GM23338 (cell line): ENCODE results near the gene PIMREG. TPM values are rescaled to one million over a fixed set of nuclear protein-coding genes. Genes with fewer than 3 reads are reported as not detected.

Experiments
- ATAC-seq: fragments of 200-7000 bp; cut with Tn5 transposase; 3 replicates; pipeline ENCODE4 v1.9.1; 2020
- DNase-seq: peaks from one replicate; pipeline ENCODE4 v3.0.0-alpha.2; 2015; ENCODE audit warnings: low spot score
- H2AFZ ChIP-seq: fragments of 200-600 bp; sonication (generic); 2 replicates; pipeline ENCODE4 v1.8.0; 2016; ENCODE audit warnings: antibody characterized with exemption, mild to moderate bottlenecking, moderate library complexity
- H3F3A ChIP-seq: fragments of 200-600 bp; sonication (generic); replicated peaks from 2 replicates; pipeline ENCODE4 v1.8.0; 2017; ENCODE audit warnings: antibody characterized with exemption, mixed run types, low read depth
- H3K27ac ChIP-seq: fragments of 200-600 bp; sonication (generic); 2 replicates; pipeline ENCODE4 v1.6.1; 2016; ENCODE audit warnings: low read depth
- H3K27me3 ChIP-seq: fragments of 200-600 bp; sonication (generic); 2 replicates; pipeline ENCODE4 v1.8.0; 2016; ENCODE audit warnings: mild to moderate bottlenecking, mixed run types, moderate library complexity; ENCODE audit not compliant: insufficient read depth
- H3K36me3 ChIP-seq: fragments of 200-600 bp; sonication (generic); 2 replicates; pipeline ENCODE4 v1.8.0; 2016; ENCODE audit warnings: mild to moderate bottlenecking; ENCODE audit not compliant: insufficient read depth
- H3K4me1 ChIP-seq: fragments of 200-600 bp; sonication (generic); 2 replicates; pipeline ENCODE4 v1.8.0; 2016; ENCODE audit warnings: mild to moderate bottlenecking, moderate library complexity; ENCODE audit not compliant: insufficient read depth
- H3K4me2 ChIP-seq: fragments of 200-600 bp; sonication (generic); 2 replicates; pipeline ENCODE4 v1.7.1; 2017; ENCODE audit warnings: mixed run types
- H3K4me3 ChIP-seq: fragments of 200-600 bp; sonication (generic); 2 replicates; pipeline ENCODE4 v1.6.1; 2016; ENCODE audit warnings: mixed run types
- H3K79me2 ChIP-seq: fragments of 200-600 bp; sonication (generic); replicated peaks from 2 replicates; pipeline ENCODE4 v1.8.0; 2017; ENCODE audit warnings: mild to moderate bottlenecking; ENCODE audit not compliant: insufficient read depth
- H3K9me2 ChIP-seq: fragments of 200-600 bp; sonication (generic); 2 replicates; pipeline ENCODE4 v1.8.0; 2017; ENCODE audit not compliant: insufficient read depth
- H4K20me1 ChIP-seq: fragments of 200-600 bp; sonication (generic); replicated peaks from 2 replicates; pipeline ENCODE4 v1.8.0; 2017; ENCODE audit warnings: mild to moderate bottlenecking; ENCODE audit not compliant: insufficient read depth
- H3K27ac Mint-ChIP-seq: 2 replicates; pipeline ENCODE4 v1.8.0; 2020; ENCODE audit warnings: inconsistent platforms, mild to moderate bottlenecking, moderate library complexity, mixed read lengths
- H3K27me3 Mint-ChIP-seq: 3 replicates; pipeline ENCODE4 v1.8.0; 2022; ENCODE audit warnings: low read depth, mild to moderate bottlenecking, moderate library complexity, mixed read lengths, inconsistent platforms; ENCODE audit not compliant: insufficient read depth, poor library complexity
- H3K36me3 Mint-ChIP-seq: 3 replicates; pipeline ENCODE4 v1.8.0; 2021; ENCODE audit warnings: low read depth, mild to moderate bottlenecking, inconsistent platforms, moderate library complexity, mixed read lengths
- H3K4me1 Mint-ChIP-seq: 3 replicates; pipeline ENCODE4 v1.8.0; 2020; ENCODE audit warnings: mild to moderate bottlenecking, inconsistent platforms, mixed read lengths
- H3K4me3 Mint-ChIP-seq: 3 replicates; pipeline ENCODE4 v1.8.0; 2021; ENCODE audit warnings: moderate library complexity, mild to moderate bottlenecking, inconsistent platforms, mixed read lengths
- H3K9me3 Mint-ChIP-seq: 3 replicates; pipeline ENCODE4 v1.8.0; 2020; ENCODE audit warnings: moderate library complexity, mild to moderate bottlenecking, inconsistent platforms, mixed read lengths
- EZH2 ChIP-seq: fragments of 200-600 bp; sonication (generic); IDR thresholded peaks from one replicate; pipeline ENCODE4 v1.8.0; 2017; ENCODE audit warnings: antibody characterized with exemption, mild to moderate bottlenecking, low read depth; ENCODE audit not compliant: unreplicated experiment
- polyA plus RNA-seq: library from polyadenylated mRNA; unstranded; fragments of >200 nt; fragmentation: Nextera tagmentation; extraction: Ambion mirVana; gene quantifications from 2 replicates; pipeline ENCODE4 v1.2.1, GENCODE V29; 2016
- total RNA-seq: library from RNA; depleted of rRNA; stranded (reverse); fragments of >200 nt; shearing (Covaris generic); gene quantifications from 2 replicates; pipeline ENCODE4 v1.2.3, GENCODE V29; 2014
- TF ChIP-seq, protein P1 (sequence below): fragments of 250-450 bp; sonication (Bioruptor Pico); IDR thresholded peaks from 2 replicates; pipeline ENCODE4 v1.5.0; 2020; ENCODE audit warnings: mild to moderate bottlenecking, moderate library complexity
- TF ChIP-seq, protein P2 (sequence below), 2 experiments: fragments of 200-600 bp in 1 of 2; sonication (generic) in 1 of 2; conservative IDR thresholded peaks; 2 replicates each; pipeline versions ENCODE4 v1.5.1 to v1.6.1; 2016 to 2017; ENCODE audit warnings: antibody characterized with exemption in 2 of 2, low read depth in 2 of 2, mild to moderate bottlenecking in 2 of 2, moderate library complexity in 1 of 2
- TF ChIP-seq, protein P3 (sequence below): IDR thresholded peaks from one replicate; pipeline ENCODE4 v1.6.1; 2018; ENCODE audit warnings: antibody characterized with exemption; ENCODE audit not compliant: unreplicated experiment

Gene PIMREG
- total and polyA plus RNA-seq, 2 experiments from 2014 or later = 87.8 to 144 TPM

DNA sequence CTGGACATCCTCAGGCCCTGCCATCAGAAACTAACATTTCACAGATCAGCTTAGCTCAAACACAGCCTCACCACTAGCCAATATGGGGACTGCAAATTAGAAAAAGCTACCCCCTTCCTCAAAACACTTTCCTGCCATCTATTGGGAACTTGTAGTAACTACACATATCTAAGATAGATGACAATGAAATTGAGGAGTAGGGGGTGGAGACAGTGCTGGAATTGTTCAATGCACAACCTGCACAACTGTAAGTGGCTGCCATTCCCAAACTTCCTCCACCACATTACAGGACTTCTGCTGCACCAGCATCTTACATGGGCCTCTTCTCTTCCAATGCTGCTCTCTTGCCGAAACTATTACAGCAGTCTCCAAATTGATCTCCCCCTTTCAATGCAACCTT lies 31.2 kb upstream of the PIMREG start:
- TF ChIP-seq, protein P1, sequence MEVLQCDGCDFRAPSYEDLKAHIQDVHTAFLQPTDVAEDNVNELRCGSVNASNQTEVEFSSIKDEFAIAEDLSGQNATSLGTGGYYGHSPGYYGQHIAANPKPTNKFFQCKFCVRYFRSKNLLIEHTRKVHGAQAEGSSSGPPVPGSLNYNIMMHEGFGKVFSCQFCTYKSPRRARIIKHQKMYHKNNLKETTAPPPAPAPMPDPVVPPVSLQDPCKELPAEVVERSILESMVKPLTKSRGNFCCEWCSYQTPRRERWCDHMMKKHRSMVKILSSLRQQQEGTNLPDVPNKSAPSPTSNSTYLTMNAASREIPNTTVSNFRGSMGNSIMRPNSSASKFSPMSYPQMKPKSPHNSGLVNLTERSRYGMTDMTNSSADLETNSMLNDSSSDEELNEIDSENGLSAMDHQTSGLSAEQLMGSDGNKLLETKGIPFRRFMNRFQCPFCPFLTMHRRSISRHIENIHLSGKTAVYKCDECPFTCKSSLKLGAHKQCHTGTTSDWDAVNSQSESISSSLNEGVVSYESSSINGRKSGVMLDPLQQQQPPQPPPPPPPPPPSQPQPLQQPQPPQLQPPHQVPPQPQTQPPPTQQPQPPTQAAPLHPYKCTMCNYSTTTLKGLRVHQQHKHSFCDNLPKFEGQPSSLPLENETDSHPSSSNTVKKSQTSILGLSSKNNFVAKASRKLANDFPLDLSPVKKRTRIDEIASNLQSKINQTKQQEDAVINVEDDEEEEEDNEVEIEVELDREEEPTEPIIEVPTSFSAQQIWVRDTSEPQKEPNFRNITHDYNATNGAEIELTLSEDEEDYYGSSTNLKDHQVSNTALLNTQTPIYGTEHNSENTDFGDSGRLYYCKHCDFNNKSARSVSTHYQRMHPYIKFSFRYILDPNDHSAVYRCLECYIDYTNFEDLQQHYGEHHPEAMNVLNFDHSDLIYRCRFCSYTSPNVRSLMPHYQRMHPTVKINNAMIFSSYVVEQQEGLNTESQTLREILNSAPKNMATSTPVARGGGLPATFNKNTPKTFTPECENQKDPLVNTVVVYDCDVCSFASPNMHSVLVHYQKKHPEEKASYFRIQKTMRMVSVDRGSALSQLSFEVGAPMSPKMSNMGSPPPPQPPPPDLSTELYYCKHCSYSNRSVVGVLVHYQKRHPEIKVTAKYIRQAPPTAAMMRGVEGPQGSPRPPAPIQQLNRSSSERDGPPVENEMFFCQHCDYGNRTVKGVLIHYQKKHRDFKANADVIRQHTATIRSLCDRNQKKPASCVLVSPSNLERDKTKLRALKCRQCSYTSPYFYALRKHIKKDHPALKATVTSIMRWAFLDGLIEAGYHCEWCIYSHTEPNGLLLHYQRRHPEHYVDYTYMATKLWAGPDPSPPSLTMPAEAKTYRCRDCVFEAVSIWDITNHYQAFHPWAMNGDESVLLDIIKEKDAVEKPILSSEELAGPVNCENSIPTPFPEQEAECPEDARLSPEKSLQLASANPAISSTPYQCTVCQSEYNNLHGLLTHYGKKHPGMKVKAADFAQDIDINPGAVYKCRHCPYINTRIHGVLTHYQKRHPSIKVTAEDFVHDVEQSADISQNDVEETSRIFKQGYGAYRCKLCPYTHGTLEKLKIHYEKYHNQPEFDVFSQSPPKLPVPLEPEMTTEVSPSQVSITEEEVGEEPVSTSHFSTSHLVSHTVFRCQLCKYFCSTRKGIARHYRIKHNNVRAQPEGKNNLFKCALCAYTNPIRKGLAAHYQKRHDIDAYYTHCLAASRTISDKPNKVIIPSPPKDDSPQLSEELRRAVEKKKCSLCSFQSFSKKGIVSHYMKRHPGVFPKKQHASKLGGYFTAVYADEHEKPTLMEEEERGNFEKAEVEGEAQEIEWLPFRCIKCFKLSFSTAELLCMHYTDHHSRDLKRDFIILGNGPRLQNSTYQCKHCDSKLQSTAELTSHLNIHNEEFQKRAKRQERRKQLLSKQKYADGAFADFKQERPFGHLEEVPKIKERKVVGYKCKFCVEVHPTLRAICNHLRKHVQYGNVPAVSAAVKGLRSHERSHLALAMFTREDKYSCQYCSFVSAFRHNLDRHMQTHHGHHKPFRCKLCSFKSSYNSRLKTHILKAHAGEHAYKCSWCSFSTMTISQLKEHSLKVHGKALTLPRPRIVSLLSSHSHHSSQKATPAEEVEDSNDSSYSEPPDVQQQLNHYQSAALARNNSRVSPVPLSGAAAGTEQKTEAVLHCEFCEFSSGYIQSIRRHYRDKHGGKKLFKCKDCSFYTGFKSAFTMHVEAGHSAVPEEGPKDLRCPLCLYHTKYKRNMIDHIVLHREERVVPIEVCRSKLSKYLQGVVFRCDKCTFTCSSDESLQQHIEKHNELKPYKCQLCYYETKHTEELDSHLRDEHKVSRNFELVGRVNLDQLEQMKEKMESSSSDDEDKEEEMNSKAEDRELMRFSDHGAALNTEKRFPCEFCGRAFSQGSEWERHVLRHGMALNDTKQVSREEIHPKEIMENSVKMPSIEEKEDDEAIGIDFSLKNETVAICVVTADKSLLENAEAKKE = no peak
- TF ChIP-seq, protein P2, sequence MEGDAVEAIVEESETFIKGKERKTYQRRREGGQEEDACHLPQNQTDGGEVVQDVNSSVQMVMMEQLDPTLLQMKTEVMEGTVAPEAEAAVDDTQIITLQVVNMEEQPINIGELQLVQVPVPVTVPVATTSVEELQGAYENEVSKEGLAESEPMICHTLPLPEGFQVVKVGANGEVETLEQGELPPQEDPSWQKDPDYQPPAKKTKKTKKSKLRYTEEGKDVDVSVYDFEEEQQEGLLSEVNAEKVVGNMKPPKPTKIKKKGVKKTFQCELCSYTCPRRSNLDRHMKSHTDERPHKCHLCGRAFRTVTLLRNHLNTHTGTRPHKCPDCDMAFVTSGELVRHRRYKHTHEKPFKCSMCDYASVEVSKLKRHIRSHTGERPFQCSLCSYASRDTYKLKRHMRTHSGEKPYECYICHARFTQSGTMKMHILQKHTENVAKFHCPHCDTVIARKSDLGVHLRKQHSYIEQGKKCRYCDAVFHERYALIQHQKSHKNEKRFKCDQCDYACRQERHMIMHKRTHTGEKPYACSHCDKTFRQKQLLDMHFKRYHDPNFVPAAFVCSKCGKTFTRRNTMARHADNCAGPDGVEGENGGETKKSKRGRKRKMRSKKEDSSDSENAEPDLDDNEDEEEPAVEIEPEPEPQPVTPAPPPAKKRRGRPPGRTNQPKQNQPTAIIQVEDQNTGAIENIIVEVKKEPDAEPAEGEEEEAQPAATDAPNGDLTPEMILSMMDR (conservative IDR thresholded peaks at IDR 0.05; ENCODE audit: low read depth in 2 of 2) = peak; percentile 69 to 75
- H3K4me3 ChIP-seq = no peak overlapping the region
- H3K4me1 ChIP-seq = no peaks in the 10 kb centered on the region
- DNase-seq (peak; percentile 82), ATAC-seq (peak; percentile 80)
- Mint-ChIP-seq H3K4me3 (no peak overlapping the region), H3K36me3 (no peaks in the 10 kb centered on the region), H3K4me1 (no peaks in the 10 kb centered on the region), H3K27me3 (peaks cover 2% of the 10 kb centered on the region), H3K9me3 (peaks cover 3% of the 10 kb centered on the region; the same call in 1 of the 3 replicates), H3K27ac (no peak overlapping the region)
- no peaks in the 10 kb centered on the region for H4K20me1 ChIP-seq
- H2AFZ ChIP-seq = no peak overlapping the region
- no peaks in the 10 kb centered on the region for H3K27me3 ChIP-seq
- H3K79me2 ChIP-seq = no peaks in the 10 kb centered on the region
- H3K36me3 ChIP-seq = no peaks in the 10 kb centered on the region
- H3K4me2 ChIP-seq = no peak overlapping the region
- H3K9me2 ChIP-seq = no peaks in the 10 kb centered on the region
- H3F3A ChIP-seq = no peaks in the 10 kb centered on the region
- no peak overlapping the region for H3K27ac ChIP-seq

DNA sequence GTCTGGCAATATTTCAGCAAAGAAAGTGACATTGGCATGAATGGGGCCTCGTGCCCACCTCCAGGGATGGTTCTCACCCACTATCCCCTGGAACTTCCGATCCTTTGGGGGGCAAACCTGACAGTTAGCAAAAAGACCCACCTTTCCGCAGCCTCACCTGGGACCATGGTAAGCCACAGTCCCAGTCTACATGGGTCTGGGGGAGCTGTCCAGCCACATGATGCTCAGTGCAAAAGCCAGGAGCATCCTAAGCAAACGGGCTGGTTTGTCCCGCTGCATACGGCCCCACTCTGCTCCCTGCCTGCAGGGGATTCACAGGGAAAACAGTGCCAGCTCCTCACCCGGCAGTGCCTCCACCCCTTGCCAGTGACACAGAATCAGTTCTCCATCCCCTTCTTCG lies 28.6 kb upstream of the PIMREG start:
- Histone ChIP-seq H3K27me3 (no peaks in the 10 kb centered on the region), H3K9me2 (no peaks in the 10 kb centered on the region), H3K27ac (no peak overlapping the region), H3F3A (no peaks in the 10 kb centered on the region), H4K20me1 (no peaks in the 10 kb centered on the region), H3K4me1 (peaks cover 5% of the 10 kb centered on the region), H3K4me3 (no peak overlapping the region), H3K4me2 (no peak overlapping the region), H2AFZ (no peak overlapping the region), H3K36me3 (no peaks in the 10 kb centered on the region), H3K79me2 (no peaks in the 10 kb centered on the region)
- Mint-ChIP-seq H3K27me3 (peaks cover 4% of the 10 kb centered on the region), H3K4me3 (no peak overlapping the region), H3K27ac (no peak overlapping the region), H3K9me3 (peaks cover 3% of the 10 kb centered on the region; the same call in 1 of the 3 replicates), H3K36me3 (no peaks in the 10 kb centered on the region), H3K4me1 (peaks cover 7% of the 10 kb centered on the region)
- TF ChIP-seq, protein P3, sequence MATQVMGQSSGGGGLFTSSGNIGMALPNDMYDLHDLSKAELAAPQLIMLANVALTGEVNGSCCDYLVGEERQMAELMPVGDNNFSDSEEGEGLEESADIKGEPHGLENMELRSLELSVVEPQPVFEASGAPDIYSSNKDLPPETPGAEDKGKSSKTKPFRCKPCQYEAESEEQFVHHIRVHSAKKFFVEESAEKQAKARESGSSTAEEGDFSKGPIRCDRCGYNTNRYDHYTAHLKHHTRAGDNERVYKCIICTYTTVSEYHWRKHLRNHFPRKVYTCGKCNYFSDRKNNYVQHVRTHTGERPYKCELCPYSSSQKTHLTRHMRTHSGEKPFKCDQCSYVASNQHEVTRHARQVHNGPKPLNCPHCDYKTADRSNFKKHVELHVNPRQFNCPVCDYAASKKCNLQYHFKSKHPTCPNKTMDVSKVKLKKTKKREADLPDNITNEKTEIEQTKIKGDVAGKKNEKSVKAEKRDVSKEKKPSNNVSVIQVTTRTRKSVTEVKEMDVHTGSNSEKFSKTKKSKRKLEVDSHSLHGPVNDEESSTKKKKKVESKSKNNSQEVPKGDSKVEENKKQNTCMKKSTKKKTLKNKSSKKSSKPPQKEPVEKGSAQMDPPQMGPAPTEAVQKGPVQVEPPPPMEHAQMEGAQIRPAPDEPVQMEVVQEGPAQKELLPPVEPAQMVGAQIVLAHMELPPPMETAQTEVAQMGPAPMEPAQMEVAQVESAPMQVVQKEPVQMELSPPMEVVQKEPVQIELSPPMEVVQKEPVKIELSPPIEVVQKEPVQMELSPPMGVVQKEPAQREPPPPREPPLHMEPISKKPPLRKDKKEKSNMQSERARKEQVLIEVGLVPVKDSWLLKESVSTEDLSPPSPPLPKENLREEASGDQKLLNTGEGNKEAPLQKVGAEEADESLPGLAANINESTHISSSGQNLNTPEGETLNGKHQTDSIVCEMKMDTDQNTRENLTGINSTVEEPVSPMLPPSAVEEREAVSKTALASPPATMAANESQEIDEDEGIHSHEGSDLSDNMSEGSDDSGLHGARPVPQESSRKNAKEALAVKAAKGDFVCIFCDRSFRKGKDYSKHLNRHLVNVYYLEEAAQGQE = peak; percentile 52
- TF ChIP-seq, protein P2 (conservative IDR thresholded peaks at IDR 0.05; ENCODE audit: low read depth in 2 of 2) = no peak
- no peak for TF ChIP-seq EZH2
- ATAC-seq = no peak
- no peak for DNase-seq
